ENCODE results near the gene ADGRB3.

Gene ADGRB3

GRCh38 chr6:68754681-68755213 lies 119.7 kb downstream of the ADGRB3 start:
- Histone ChIP-seq H3K4me1 (ENCODE audit: control insufficient read depth in 2 of 2, insufficient read depth in 1 of 2, low read depth in 1 of 2, low read length in 2 of 2) (no peaks in the 10 kb centered on the region), H2BK15ac (ENCODE audit: low read length) (no peak overlapping the region), H3K4ac (ENCODE audit: low read length) (no peak overlapping the region), H3K9ac (ENCODE audit: low read depth, low read length, poor library complexity) (no peak overlapping the region), H2BK5ac (ENCODE audit: low read length) (no peak overlapping the region), H3K27ac (replicated peaks; ENCODE audit: low read length) (no peak overlapping the region), H4K91ac (ENCODE audit: low read depth, low read length, poor library complexity) (no peak overlapping the region), H2AK5ac (ENCODE audit: low read depth, low read length) (no peak overlapping the region), H3K9me3 (replicated peaks in 1 of 2; ENCODE audit: control insufficient read depth in 2 of 2, insufficient read depth in 1 of 2, low read depth in 1 of 2, low read length in 2 of 2) (no peaks in the 10 kb centered on the region), H3K23ac (ENCODE audit: low read depth, low read length, poor library complexity) (no peak overlapping the region), H3K79me1 (ENCODE audit: low read depth, low read length) (no peaks in the 10 kb centered on the region), H2AFZ (ENCODE audit: low read length) (no peak overlapping the region), H3K27me3 (ENCODE audit: control insufficient read depth in 3 of 3, insufficient read depth in 3 of 3, low read depth in 1 of 3, low read length in 3 of 3) (no peaks in the 10 kb centered on the region), H3K4me2 (ENCODE audit: insufficient read depth, low read length, poor library complexity, severe bottlenecking) (no peak overlapping the region), H2BK120ac (ENCODE audit: low read depth, low read length) (no peak overlapping the region), H3K4me3 (ENCODE audit: low read length in 2 of 2) (no peak overlapping the region), H3K14ac (ENCODE audit: low read length) (no peak overlapping the region), H4K8ac (ENCODE audit: low read depth, low read length) (no peak overlapping the region), H3K18ac (ENCODE audit: low read length) (no peak overlapping the region), H2BK12ac (ENCODE audit: low read length) (no peak overlapping the region), H3K36me3 (replicated peaks in 1 of 2; ENCODE audit: control insufficient read depth in 2 of 2, insufficient read depth in 2 of 2, low read length in 2 of 2) (no peaks in the 10 kb centered on the region)
- DNase-seq (ENCODE audit: low spot score), result no peak

GRCh38 chr6:68756454-68757375 lies 121.6 kb downstream of the ADGRB3 start:
- Histone ChIP-seq H3K27ac (replicated peaks; ENCODE audit: low read length) (no peak overlapping the region), H3K23ac (ENCODE audit: low read depth, low read length, poor library complexity) (no peak overlapping the region), H4K8ac (ENCODE audit: low read depth, low read length) (no peak overlapping the region), H3K4ac (ENCODE audit: low read length) (no peak overlapping the region), H2BK12ac (ENCODE audit: low read length) (no peak overlapping the region), H3K36me3 (replicated peaks in 1 of 2; ENCODE audit: control insufficient read depth in 2 of 2, insufficient read depth in 2 of 2, low read length in 2 of 2) (no peaks in the 10 kb centered on the region), H2BK15ac (ENCODE audit: low read length) (no peak overlapping the region), H4K91ac (ENCODE audit: low read depth, low read length, poor library complexity) (no peak overlapping the region), H3K9ac (ENCODE audit: low read depth, low read length, poor library complexity) (no peak overlapping the region), H3K4me3 (ENCODE audit: low read length in 2 of 2) (no peak overlapping the region), H3K79me1 (ENCODE audit: low read depth, low read length) (no peaks in the 10 kb centered on the region), H2BK120ac (ENCODE audit: low read depth, low read length) (no peak overlapping the region), H3K14ac (ENCODE audit: low read length) (no peak overlapping the region), H3K4me1 (ENCODE audit: control insufficient read depth in 2 of 2, insufficient read depth in 1 of 2, low read depth in 1 of 2, low read length in 2 of 2) (no peaks in the 10 kb centered on the region), H2BK5ac (ENCODE audit: low read length) (no peak overlapping the region), H3K18ac (ENCODE audit: low read length) (no peak overlapping the region), H3K27me3 (ENCODE audit: control insufficient read depth in 3 of 3, insufficient read depth in 3 of 3, low read depth in 1 of 3, low read length in 3 of 3) (no peaks in the 10 kb centered on the region), H3K9me3 (replicated peaks in 1 of 2; ENCODE audit: control insufficient read depth in 2 of 2, insufficient read depth in 1 of 2, low read depth in 1 of 2, low read length in 2 of 2) (no peaks in the 10 kb centered on the region), H3K4me2 (ENCODE audit: insufficient read depth, low read length, poor library complexity, severe bottlenecking) (no peak overlapping the region), H2AFZ (ENCODE audit: low read length) (no peak overlapping the region), H2AK5ac (ENCODE audit: low read depth, low read length) (no peak overlapping the region)
- no CpG with 5 or more reads among the region's 5 CpGs for WGBS, 2 donors (ENCODE audit: extremely low coverage in 2 of 2, insufficient read length in 2 of 2, insufficient replicate concordance in 1 of 2)
- no peak for DNase-seq (ENCODE audit: low spot score)

GRCh38 chr6:68757821-68758220 lies 122.7 kb downstream of the ADGRB3 start:
- Histone ChIP-seq H3K27ac (replicated peaks; ENCODE audit: low read length) (no peak overlapping the region), H3K4me3 (ENCODE audit: low read length in 2 of 2) (no peak overlapping the region), H3K23ac (ENCODE audit: low read depth, low read length, poor library complexity) (no peak overlapping the region), H4K8ac (ENCODE audit: low read depth, low read length) (no peak overlapping the region), H3K4ac (ENCODE audit: low read length) (no peak overlapping the region), H3K36me3 (replicated peaks in 1 of 2; ENCODE audit: control insufficient read depth in 2 of 2, insufficient read depth in 2 of 2, low read length in 2 of 2) (no peaks in the 10 kb centered on the region), H3K79me1 (ENCODE audit: low read depth, low read length) (no peaks in the 10 kb centered on the region), H2AFZ (ENCODE audit: low read length) (no peak overlapping the region), H3K4me1 (ENCODE audit: control insufficient read depth in 2 of 2, insufficient read depth in 1 of 2, low read depth in 1 of 2, low read length in 2 of 2) (no peaks in the 10 kb centered on the region), H3K27me3 (ENCODE audit: control insufficient read depth in 3 of 3, insufficient read depth in 3 of 3, low read depth in 1 of 3, low read length in 3 of 3) (no peaks in the 10 kb centered on the region), H2BK120ac (ENCODE audit: low read depth, low read length) (no peak overlapping the region), H2BK15ac (ENCODE audit: low read length) (no peak overlapping the region), H4K91ac (ENCODE audit: low read depth, low read length, poor library complexity) (no peak overlapping the region), H2BK5ac (ENCODE audit: low read length) (no peak overlapping the region), H3K14ac (ENCODE audit: low read length) (no peak overlapping the region), H3K4me2 (ENCODE audit: insufficient read depth, low read length, poor library complexity, severe bottlenecking) (no peak overlapping the region), H2BK12ac (ENCODE audit: low read length) (no peak overlapping the region), H3K9me3 (replicated peaks in 1 of 2; ENCODE audit: control insufficient read depth in 2 of 2, insufficient read depth in 1 of 2, low read depth in 1 of 2, low read length in 2 of 2) (no peaks in the 10 kb centered on the region), H3K18ac (ENCODE audit: low read length) (no peak overlapping the region), H3K9ac (ENCODE audit: low read depth, low read length, poor library complexity) (no peak overlapping the region), H2AK5ac (ENCODE audit: low read depth, low read length) (no peak overlapping the region)
- DNase-seq (ENCODE audit: low spot score), result no peak
- no CpG with 5 or more reads among the region's 1 CpG for WGBS, 2 donors (ENCODE audit: extremely low coverage in 2 of 2, insufficient read length in 2 of 2, insufficient replicate concordance in 1 of 2)

GRCh38 chr6:68758559-68758958 lies 123.5 kb downstream of the ADGRB3 start:
- Histone ChIP-seq H2BK15ac (ENCODE audit: low read length) (no peak overlapping the region), H3K79me1 (ENCODE audit: low read depth, low read length) (no peaks in the 10 kb centered on the region), H2AK5ac (ENCODE audit: low read depth, low read length) (no peak overlapping the region), H3K14ac (ENCODE audit: low read length) (no peak overlapping the region), H3K4me2 (ENCODE audit: insufficient read depth, low read length, poor library complexity, severe bottlenecking) (no peak overlapping the region), H2BK12ac (ENCODE audit: low read length) (no peak overlapping the region), H3K4me3 (ENCODE audit: low read length in 2 of 2) (no peak overlapping the region), H3K9me3 (replicated peaks in 1 of 2; ENCODE audit: control insufficient read depth in 2 of 2, insufficient read depth in 1 of 2, low read depth in 1 of 2, low read length in 2 of 2) (no peaks in the 10 kb centered on the region), H2AFZ (ENCODE audit: low read length) (no peak overlapping the region), H3K27me3 (ENCODE audit: control insufficient read depth in 3 of 3, insufficient read depth in 3 of 3, low read depth in 1 of 3, low read length in 3 of 3) (no peaks in the 10 kb centered on the region), H3K36me3 (replicated peaks in 1 of 2; ENCODE audit: control insufficient read depth in 2 of 2, insufficient read depth in 2 of 2, low read length in 2 of 2) (no peaks in the 10 kb centered on the region), H4K91ac (ENCODE audit: low read depth, low read length, poor library complexity) (no peak overlapping the region), H3K18ac (ENCODE audit: low read length) (no peak overlapping the region), H2BK120ac (ENCODE audit: low read depth, low read length) (no peak overlapping the region), H3K4ac (ENCODE audit: low read length) (no peak overlapping the region), H3K27ac (replicated peaks; ENCODE audit: low read length) (no peak overlapping the region), H3K23ac (ENCODE audit: low read depth, low read length, poor library complexity) (no peak overlapping the region), H3K9ac (ENCODE audit: low read depth, low read length, poor library complexity) (no peak overlapping the region), H2BK5ac (ENCODE audit: low read length) (no peak overlapping the region), H4K8ac (ENCODE audit: low read depth, low read length) (no peak overlapping the region), H3K4me1 (ENCODE audit: control insufficient read depth in 2 of 2, insufficient read depth in 1 of 2, low read depth in 1 of 2, low read length in 2 of 2) (no peaks in the 10 kb centered on the region)
- no peak for DNase-seq (ENCODE audit: low spot score)

Measured in neuronal stem cell (in vitro differentiated cells).